Measurements from ENCODE around the gene POGLUT2. TPM values are rescaled to one million over a fixed set of nuclear protein-coding genes. Genes with fewer than 3 reads are reported as not detected.

Gene POGLUT2
- total RNA-seq, 1 donor from 2014 or later, result 16.8 TPM

GRCh38 chr13:102768909-102769308 is 29.9 kb downstream of the POGLUT2 start:
- Histone ChIP-seq H3K4me1 (ENCODE audit: insufficient read depth, low read length) (peaks cover 2% of the 10 kb centered on the region), H4K20me1 (ENCODE audit: insufficient read depth, low read length) (no peaks in the 10 kb centered on the region), H3K9me3 (ENCODE audit: insufficient read depth, low read depth, low read length) (no peaks in the 10 kb centered on the region), H3K27me3 (ENCODE audit: insufficient read depth, low read length) (no peaks in the 10 kb centered on the region), H3K9ac (ENCODE audit: low read length) (no peak overlapping the region), H3K4me3 (ENCODE audit: insufficient read depth, low read depth, low read length) (no peak overlapping the region), H3K4me2 (ENCODE audit: low read length) (no peak overlapping the region), H3K27ac (ENCODE audit: low read depth, low read length) (no peak overlapping the region), H2AFZ (ENCODE audit: low read depth, low read length) (no peak overlapping the region), H3K79me2 (ENCODE audit: insufficient read depth, low read length) (peaks cover 17% of the 10 kb centered on the region), H3K36me3 (ENCODE audit: insufficient read depth, low read length) (peaks cover 7% of the 10 kb centered on the region)
- H3K36me3 Mint-ChIP-seq (ENCODE audit: low read depth, unreplicated experiment), result no peaks in the 10 kb centered on the region
- TF ChIP-seq CTCF (IDR thresholded peaks at IDR 0.05; ENCODE audit: insufficient read depth, low read depth, low read length) (no peak), EZH2 (IDR thresholded peaks at IDR 0.05; ENCODE audit: insufficient read depth, low read length) (no peak)
- H3K9me3 Mint-ChIP-seq (ENCODE audit: unreplicated experiment), result no peaks in the 10 kb centered on the region
- H3K27me3 Mint-ChIP-seq (ENCODE audit: low read depth, unreplicated experiment), result peaks cover 2% of the 10 kb centered on the region
- no peak for FAIRE-seq
- peaks cover 3% of the 10 kb centered on the region for H3K4me1 Mint-ChIP-seq (ENCODE audit: low read depth, unreplicated experiment)
- no peak overlapping the region for H3K4me3 Mint-ChIP-seq (ENCODE audit: unreplicated experiment)
- no peak overlapping the region for H3K27ac Mint-ChIP-seq (ENCODE audit: unreplicated experiment)
- DNase-seq (ENCODE audit: low read depth), result no peak

GRCh38 chr13:102763741-102764140 is 35.0 kb downstream of the POGLUT2 start:
- no peak overlapping the region for H3K4me3 Mint-ChIP-seq (ENCODE audit: unreplicated experiment)
- Histone ChIP-seq H2AFZ (ENCODE audit: low read depth, low read length) (no peak overlapping the region), H4K20me1 (ENCODE audit: insufficient read depth, low read length) (no peaks in the 10 kb centered on the region), H3K27me3 (ENCODE audit: insufficient read depth, low read length) (no peaks in the 10 kb centered on the region), H3K79me2 (ENCODE audit: insufficient read depth, low read length) (no peaks in the 10 kb centered on the region), H3K4me3 (ENCODE audit: insufficient read depth, low read depth, low read length) (no peak overlapping the region), H3K27ac (ENCODE audit: low read depth, low read length) (no peak overlapping the region), H3K9me3 (ENCODE audit: insufficient read depth, low read depth, low read length) (no peaks in the 10 kb centered on the region), H3K9ac (ENCODE audit: low read length) (no peak overlapping the region), H3K36me3 (ENCODE audit: insufficient read depth, low read length) (peaks cover 7% of the 10 kb centered on the region), H3K4me2 (ENCODE audit: low read length) (no peak overlapping the region), H3K4me1 (ENCODE audit: insufficient read depth, low read length) (no peaks in the 10 kb centered on the region)
- no peak for TF ChIP-seq CTCF (IDR thresholded peaks at IDR 0.05; ENCODE audit: insufficient read depth, low read depth, low read length)
- H3K27me3 Mint-ChIP-seq (ENCODE audit: low read depth, unreplicated experiment), result no peaks in the 10 kb centered on the region
- FAIRE-seq (no peak), DNase-seq (ENCODE audit: low read depth) (no peak)
- no peaks in the 10 kb centered on the region for H3K9me3 Mint-ChIP-seq (ENCODE audit: unreplicated experiment)
- H3K36me3 Mint-ChIP-seq (ENCODE audit: low read depth, unreplicated experiment), result peaks cover 2% of the 10 kb centered on the region
- no peak overlapping the region for H3K27ac Mint-ChIP-seq (ENCODE audit: unreplicated experiment)
- H3K4me1 Mint-ChIP-seq (ENCODE audit: low read depth, unreplicated experiment), result no peaks in the 10 kb centered on the region

- H3K36me3 Mint-ChIP-seq (ENCODE audit: low read depth, unreplicated experiment), result peaks cover 2% of the 10 kb centered on the region
- no peaks in the 10 kb centered on the region for H3K4me1 Mint-ChIP-seq (ENCODE audit: low read depth, unreplicated experiment)
- Histone ChIP-seq H3K4me1 (ENCODE audit: insufficient read depth, low read length) (no peaks in the 10 kb centered on the region), H3K79me2 (ENCODE audit: insufficient read depth, low read length) (no peaks in the 10 kb centered on the region), H3K27me3 (ENCODE audit: insufficient read depth, low read length) (no peaks in the 10 kb centered on the region), H3K4me3 (ENCODE audit: insufficient read depth, low read depth, low read length) (no peak overlapping the region), H2AFZ (ENCODE audit: low read depth, low read length) (no peak overlapping the region), H4K20me1 (ENCODE audit: insufficient read depth, low read length) (no peaks in the 10 kb centered on the region), H3K9me3 (ENCODE audit: insufficient read depth, low read depth, low read length) (no peaks in the 10 kb centered on the region), H3K4me2 (ENCODE audit: low read length) (no peak overlapping the region), H3K27ac (ENCODE audit: low read depth, low read length) (no peak overlapping the region), H3K9ac (ENCODE audit: low read length) (no peak overlapping the region), H3K36me3 (ENCODE audit: insufficient read depth, low read length) (no peaks in the 10 kb centered on the region)
- no peak for DNase-seq (ENCODE audit: low read depth)
- H3K4me3 Mint-ChIP-seq (ENCODE audit: unreplicated experiment), result no peak overlapping the region
- no peak for FAIRE-seq
- no peaks in the 10 kb centered on the region for H3K9me3 Mint-ChIP-seq (ENCODE audit: unreplicated experiment)
- TF ChIP-seq CTCF (IDR thresholded peaks at IDR 0.05; ENCODE audit: insufficient read depth, low read depth, low read length) (no peak), EZH2 (IDR thresholded peaks at IDR 0.05; ENCODE audit: insufficient read depth, low read length) (no peak)
- H3K27ac Mint-ChIP-seq (ENCODE audit: unreplicated experiment), result no peak overlapping the region
- no peaks in the 10 kb centered on the region for H3K27me3 Mint-ChIP-seq (ENCODE audit: low read depth, unreplicated experiment)
These were observed 37.7 kb downstream of the POGLUT2 start for GRCh38 chr13:102761071-102761470.
